ENCODE measurements around the gene FKBP2. TPM values are rescaled to one million over a fixed set of nuclear protein-coding genes. Genes with fewer than 3 reads are reported as not detected.

FKBP2 gene
- total RNA-seq, 2 experiments from 2014 or later, result 21.9 to 22.8 TPM

DNA sequence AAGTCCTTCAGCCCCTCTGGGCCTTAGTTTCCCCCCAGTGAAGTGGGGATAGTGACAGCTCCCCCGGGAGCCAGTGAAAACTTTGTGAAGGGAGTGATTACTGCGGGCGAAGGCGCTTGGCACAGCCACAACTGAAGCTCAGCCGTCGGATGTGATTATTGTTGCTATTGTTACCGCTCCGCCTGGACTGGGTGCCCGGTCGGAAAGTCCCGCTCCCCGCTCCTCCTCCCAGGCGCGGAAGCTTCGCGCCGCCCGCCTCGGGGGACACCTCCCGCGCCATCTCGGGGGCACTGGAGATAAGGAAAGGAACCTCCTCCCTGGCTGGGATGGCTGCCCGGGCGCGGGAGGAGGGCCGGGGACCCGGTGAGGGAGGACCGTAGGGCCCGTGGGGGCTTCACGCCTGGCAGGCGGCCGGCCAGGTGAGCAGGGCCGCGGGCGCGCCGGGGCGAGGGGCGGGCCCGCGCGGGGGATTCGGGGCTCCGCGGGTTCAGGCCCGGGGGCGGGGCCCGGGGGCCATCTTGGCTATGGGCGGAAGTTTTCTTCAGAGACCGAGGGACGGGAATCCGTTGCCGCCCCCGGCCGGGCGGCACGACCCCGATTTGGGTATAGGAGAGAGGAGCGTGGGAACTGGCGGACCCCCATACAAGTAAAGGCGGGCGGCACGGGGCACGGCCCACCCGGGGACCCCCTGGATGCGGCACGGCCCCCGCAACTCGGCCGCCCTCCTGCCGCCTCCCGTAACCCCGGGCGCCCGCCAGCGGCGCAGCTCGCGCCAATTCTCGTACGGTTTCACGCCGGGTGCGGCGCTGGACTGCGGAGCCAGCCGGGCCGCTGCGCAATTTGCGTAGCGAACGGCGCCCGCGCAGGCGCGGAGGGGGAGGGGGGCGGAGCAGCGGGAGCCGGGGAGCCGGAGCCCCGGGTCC lies 44.3 kb downstream of the FKBP2 start, which contains the start of gene GPR137:
Gene GPR137 (plus strand): TSS at position 887 of the 923 bp plus-strand sequence. CDS start 677 bp downstream, outside the sequence.
- DNase-seq, result peak; percentile 91
- Mint-ChIP-seq H3K36me3 (peaks cover 7% of the 10 kb centered on the region), H3K27ac (peak within 1 kb of the TSS; percentile 90), H3K27me3 (peaks cover under 1% of the 10 kb centered on the region), H3K4me1 (peaks cover 14% of the 10 kb centered on the region), H3K4me3 (peak within 1 kb of the TSS; percentile 87), H3K9me3 (no peaks in the 10 kb centered on the region)

DNA sequence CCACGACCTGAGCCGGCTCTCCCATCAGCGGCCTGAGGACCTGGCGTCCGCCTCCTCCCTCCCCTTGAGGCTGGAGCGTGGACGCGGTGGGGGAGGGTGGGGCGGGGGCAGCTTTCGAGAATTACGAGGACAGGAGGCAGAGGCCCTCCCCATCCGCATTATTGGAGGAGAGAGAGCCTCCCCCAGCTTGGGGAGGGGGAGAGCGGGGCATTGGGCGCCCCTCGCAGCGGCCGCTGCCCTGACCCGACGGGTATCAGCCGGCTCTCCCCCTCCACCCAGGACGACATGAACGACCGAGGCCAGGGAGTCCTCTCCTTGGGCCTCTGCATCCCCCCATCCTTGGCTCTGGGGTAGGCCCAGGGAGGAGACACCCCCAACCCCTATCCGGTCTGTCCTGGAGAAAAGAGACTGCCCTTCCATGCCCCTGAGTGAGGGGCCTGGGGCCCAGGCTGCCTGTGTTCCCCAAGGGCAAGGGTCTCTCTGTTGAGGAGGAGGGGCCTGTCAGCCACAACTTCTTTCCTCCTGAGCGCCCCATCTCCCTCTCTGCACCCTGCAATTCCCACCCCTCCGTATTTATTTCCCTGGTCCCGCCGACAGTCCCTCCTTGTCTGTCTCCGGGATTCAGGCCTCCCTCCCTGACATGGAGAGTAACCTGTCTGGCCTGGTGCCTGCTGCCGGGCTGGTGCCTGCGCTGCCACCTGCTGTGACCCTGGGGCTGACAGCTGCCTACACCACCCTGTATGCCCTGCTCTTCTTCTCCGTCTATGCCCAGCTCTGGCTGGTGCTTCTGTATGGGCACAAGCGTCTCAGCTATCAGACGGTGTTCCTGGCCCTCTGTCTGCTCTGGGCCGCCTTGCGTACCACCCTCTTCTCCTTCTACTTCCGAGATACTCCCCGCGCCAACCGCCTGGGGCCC lies 45.2 kb downstream of the FKBP2 start:
- Mint-ChIP-seq H3K27ac (peak overlapping the region; percentile 66), H3K4me1 (peaks cover 16% of the 10 kb centered on the region), H3K36me3 (peaks cover 7% of the 10 kb centered on the region), H3K9me3 (no peaks in the 10 kb centered on the region), H3K27me3 (peaks cover 10% of the 10 kb centered on the region), H3K4me3 (peak overlapping the region; percentile 80)
- DNase-seq, result no peak

DNA sequence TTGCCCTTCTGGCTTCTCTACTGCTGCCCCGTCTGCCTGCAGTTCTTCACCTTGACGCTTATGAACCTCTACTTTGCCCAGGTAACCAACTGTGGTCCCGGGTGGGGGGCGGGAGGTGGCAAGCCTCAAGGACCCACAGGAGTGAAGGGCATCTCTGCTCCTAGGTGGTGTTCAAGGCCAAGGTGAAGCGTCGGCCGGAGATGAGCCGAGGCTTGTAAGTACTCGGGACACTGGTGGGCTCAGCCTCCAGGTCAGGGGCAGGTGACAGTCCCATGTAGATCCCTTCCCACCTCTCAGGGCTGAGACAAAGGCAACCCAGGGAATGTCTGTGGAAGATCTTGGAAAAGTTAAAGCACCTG lies 45.9 kb downstream of the FKBP2 start:
- H3K4me3 Mint-ChIP-seq, result peak overlapping the region; percentile 80
- no peak for DNase-seq
- H3K27ac Mint-ChIP-seq, result no peak overlapping the region
- peaks cover 13% of the 10 kb centered on the region for H3K4me1 Mint-ChIP-seq
- no peaks in the 10 kb centered on the region for H3K9me3 Mint-ChIP-seq
- H3K36me3 Mint-ChIP-seq, result peaks cover 5% of the 10 kb centered on the region
- H3K27me3 Mint-ChIP-seq, result peaks cover 10% of the 10 kb centered on the region

DNA sequence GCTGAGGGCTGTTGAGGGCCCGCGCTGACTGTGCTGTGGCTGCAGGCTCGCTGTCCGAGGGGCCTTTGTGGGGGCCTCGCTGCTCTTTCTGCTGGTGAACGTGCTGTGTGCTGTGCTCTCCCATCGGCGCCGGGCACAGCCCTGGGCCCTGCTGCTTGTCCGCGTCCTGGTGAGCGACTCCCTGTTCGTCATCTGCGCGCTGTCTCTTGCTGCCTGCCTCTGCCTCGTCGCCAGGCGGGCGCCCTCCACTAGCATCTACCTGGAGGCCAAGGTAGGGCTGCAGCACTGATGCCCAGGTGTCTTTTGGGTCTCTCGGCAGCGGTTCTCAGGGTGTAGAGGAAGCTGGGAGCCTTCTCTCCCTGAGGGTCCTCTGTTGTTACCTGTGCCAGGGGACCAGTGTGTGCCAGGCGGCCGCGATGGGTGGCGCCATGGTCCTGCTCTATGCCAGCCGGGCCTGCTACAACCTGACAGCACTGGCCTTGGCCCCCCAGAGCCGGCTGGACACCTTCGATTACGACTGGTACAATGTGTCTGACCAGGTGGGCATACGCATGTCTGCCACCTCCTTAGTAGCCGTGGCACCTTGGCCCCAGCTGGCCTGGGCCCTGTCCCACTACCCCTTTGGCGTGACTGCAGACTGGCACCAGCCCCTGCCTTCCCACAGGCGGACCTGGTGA lies 46.9 kb downstream of the FKBP2 start:
- H3K27me3 Mint-ChIP-seq, result peaks cover 15% of the 10 kb centered on the region
- H3K4me3 Mint-ChIP-seq, result no peak overlapping the region
- peaks cover 17% of the 10 kb centered on the region for H3K4me1 Mint-ChIP-seq
- H3K9me3 Mint-ChIP-seq, result no peaks in the 10 kb centered on the region
- H3K36me3 Mint-ChIP-seq, result peaks cover 5% of the 10 kb centered on the region
- no peak overlapping the region for H3K27ac Mint-ChIP-seq
- no peak for DNase-seq

DNA sequence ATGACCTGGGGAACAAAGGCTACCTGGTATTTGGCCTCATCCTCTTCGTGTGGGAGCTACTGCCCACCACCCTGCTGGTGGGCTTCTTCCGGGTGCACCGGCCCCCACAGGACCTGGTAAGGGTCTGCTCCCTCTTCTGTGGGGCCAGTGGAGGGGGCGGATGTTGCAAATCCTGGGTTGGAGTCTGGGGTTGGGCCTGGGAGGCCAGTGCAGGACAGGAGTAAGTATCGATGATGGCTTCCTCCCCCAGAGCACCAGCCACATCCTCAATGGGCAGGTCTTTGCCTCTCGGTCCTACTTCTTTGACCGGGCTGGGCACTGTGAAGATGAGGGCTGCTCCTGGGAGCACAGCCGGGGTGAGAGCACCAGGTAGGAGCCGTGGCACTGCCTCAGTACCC lies 47.5 kb downstream of the FKBP2 start:
- Mint-ChIP-seq H3K9me3 (no peaks in the 10 kb centered on the region), H3K4me3 (no peak overlapping the region)

DNA sequence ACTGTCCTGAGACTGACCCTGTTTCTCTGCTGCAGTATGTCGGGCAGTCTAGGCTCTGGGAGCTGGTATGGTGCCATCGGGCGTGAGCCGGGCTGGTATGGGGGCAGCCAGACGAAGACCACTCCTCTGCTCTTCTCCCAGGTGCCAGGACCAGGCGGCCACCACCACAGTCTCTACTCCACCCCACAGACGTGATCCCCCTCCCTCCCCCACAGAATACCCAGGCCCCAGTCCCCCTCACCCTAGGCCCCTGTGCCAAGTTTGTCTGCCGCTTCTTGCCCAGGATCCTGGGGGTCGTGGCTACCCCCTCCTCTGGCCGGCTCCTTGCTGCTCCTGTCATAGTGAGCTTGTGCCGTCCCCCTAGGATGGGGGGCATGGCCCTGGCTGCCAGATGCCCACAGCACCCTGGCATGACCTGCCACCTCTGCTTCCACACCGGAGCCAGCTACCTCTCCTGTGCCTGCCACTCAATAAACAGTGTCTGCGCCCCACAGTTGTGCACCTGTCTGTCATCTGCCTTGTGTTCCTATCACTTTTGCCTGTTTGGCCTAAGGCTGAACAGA lies 48.2 kb downstream of the FKBP2 start:
- Mint-ChIP-seq H3K27me3 (peaks cover 28% of the 10 kb centered on the region), H3K36me3 (peaks cover 5% of the 10 kb centered on the region), H3K4me1 (peaks cover 15% of the 10 kb centered on the region), H3K27ac (no peak overlapping the region), H3K9me3 (no peaks in the 10 kb centered on the region), H3K4me3 (no peak overlapping the region)
- no peak for DNase-seq

More for the DNA sequence above, 47.5 kb downstream of the FKBP2 start:
- Mint-ChIP-seq H3K36me3 (peaks cover 5% of the 10 kb centered on the region), H3K27ac (no peak overlapping the region), H3K4me1 (peaks cover 17% of the 10 kb centered on the region), H3K27me3 (peaks cover 21% of the 10 kb centered on the region)
- no peak for DNase-seq

DNA sequence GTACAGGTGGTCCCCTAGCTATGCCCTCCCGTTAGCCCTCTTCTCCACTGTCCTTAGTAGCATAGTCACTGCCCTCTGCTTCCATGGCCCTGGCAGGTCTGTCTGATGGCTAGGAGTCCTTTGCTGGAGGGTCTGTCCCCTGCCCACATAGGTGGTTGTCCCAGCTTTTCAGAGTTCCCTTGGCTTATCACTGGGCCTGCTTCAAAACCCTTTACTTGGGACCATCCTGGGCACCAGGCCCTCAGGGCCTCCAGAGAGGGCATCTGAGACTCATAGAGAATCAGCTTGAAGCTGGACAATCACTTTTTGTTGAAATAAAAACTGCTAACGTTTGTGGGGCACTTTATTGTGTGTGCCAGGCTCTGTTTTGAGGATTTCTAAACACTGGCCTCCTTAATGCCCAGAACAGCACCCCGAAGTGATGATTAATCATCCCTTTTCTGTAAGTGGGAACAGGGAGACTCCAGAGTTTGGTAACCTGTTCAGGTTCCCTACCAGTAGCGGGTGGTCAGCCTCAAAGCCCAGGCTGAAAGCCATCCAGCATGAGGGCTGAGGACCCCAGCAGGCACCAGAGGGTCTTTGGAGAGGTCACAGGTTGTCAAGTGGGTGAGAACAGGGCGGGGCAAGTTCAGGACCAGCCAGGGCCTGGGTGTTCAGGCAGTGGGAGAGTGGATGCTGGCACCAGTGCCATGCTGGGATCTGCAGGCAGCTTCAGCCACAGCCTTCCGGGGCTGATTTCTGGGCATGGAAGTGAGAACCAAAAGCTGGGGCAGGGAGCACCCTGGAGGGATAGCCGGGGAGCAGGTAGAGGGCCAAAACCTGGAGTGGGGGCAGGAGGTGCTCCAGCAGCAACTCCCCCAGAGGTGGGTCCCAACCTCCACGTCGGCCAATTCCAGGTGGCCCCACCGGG lies 49.7 kb downstream of the FKBP2 start:
- DNase-seq, result no peak
- Mint-ChIP-seq H3K27ac (no peak overlapping the region), H3K9me3 (no peaks in the 10 kb centered on the region), H3K36me3 (peaks cover 5% of the 10 kb centered on the region), H3K4me1 (peaks cover 15% of the 10 kb centered on the region), H3K4me3 (peak overlapping the region; percentile 23), H3K27me3 (peaks cover 43% of the 10 kb centered on the region)

DNA sequence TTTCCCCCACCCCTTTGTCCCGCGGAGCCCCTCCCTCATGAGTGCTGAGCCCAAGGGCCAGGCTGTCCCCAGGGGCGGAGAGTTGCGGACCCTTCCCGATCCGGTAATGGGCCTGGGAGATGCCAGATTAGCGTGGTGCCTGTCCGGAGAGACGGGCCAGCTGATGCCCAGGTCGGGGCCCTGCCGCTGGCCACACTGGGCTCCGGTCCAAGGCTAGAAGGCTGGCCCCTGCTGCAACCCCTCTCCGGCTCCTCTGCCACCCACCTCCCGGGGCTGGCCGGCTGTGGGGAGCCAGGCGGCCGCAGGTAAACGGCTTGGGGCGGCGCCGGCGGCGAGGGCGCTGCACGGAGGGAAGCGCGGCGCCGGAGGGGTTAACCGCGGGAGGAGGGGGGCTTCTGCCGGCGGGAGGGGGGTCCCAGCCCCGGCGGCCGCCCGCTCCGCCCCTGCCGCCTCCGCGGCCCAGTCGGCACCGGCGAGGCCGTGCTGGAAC lies 50.4 kb downstream of the FKBP2 start, which contains the start of gene KCNK4:
Gene KCNK4 (plus strand): TSS at position 41 of the 490 bp plus-strand sequence. CDS start 1,717 bp downstream, outside the sequence.
- Mint-ChIP-seq H3K4me1 (peaks cover 14% of the 10 kb centered on the region), H3K4me3 (peak within 1 kb of the TSS; percentile 23), H3K36me3 (peaks cover 5% of the 10 kb centered on the region), H3K27ac (no peak within 1 kb of the TSS), H3K9me3 (no peaks in the 10 kb centered on the region), H3K27me3 (peaks cover 50% of the 10 kb centered on the region)
- no peak for DNase-seq

DNA sequence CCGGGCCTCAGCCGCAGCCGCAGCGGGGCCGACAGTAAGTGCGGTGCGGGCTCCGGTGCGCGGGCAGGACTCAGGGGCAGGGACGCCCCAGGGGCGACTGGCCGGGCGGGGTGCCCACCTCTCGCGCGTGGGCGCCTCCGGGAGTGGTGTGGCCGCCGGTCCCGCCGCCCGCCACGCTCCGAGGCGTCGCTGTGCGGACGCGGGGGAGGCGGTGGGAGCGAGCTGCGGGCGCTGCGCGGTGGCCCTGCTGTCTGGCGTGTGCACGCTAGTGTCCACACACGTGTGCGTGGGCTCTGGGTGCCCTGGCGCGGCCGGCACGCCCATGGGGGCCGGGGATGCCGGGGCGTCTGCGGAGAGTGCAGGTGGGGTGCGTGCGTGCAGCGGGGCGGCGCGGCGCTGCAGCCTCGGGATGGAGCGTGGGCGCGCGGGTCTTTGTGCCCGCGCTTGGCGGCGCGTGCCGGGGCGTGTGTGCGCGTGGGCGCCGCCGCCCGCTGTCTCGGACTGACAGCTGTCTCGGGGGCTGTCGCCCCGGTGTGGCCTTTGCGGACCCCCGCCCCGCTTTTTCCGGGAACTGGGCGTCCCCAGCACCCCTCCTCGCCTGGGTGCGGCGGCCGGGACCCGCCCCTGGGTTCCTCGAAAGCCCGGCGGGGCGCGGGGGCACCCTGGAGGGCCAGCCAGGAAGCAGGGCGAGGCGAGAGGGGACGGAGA lies 51.0 kb downstream of the FKBP2 start:
- Mint-ChIP-seq H3K27me3 (peaks cover 56% of the 10 kb centered on the region), H3K27ac (no peak overlapping the region), H3K4me3 (no peak overlapping the region), H3K36me3 (peaks cover 5% of the 10 kb centered on the region), H3K4me1 (peaks cover 8% of the 10 kb centered on the region), H3K9me3 (no peaks in the 10 kb centered on the region)
- DNase-seq, result no peak

DNA sequence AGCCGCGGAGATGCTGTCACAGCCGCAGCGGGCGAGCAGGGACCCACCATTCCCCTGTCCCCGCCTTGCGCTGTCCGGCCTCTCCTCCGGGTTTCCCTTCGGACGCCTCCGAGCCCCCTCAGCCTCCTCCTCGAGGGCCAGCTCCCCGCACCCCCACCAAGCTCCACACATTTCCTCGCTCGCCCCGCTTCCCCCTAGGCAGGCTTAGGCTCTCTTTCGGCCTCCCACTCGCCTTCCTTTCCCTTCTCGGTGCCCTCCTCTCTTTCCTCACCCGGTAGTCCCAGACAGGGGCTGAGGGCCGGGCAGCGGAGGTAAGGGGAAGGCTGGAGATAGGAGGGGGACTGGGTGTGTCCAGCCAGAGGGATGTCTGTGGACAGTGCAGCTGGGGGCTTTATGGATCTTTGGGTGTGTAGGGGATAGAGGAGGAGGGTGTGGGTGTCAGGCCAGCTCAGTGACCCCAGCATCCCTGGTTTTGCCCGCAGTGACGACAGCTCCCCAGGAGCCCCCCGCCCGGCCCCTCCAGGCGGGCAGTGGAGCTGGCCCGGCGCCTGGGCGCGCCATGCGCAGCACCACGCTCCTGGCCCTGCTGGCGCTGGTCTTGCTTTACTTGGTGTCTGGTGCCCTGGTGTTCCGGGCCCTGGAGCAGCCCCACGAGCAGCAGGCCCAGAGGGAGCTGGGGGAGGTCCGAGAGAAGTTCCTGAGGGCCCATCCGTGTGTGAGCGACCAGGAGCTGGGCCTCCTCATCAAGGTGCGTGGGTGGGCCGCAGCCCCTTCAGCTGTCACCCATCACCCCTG lies 51.8 kb downstream of the FKBP2 start:
- Mint-ChIP-seq H3K27ac (no peak overlapping the region), H3K36me3 (peaks cover 5% of the 10 kb centered on the region), H3K9me3 (no peaks in the 10 kb centered on the region), H3K4me1 (peaks cover 10% of the 10 kb centered on the region), H3K27me3 (peaks cover 64% of the 10 kb centered on the region), H3K4me3 (peak overlapping the region; percentile 44)
- DNase-seq, result no peak
